ENCODE data around the gene LRRFIP1. TPM values are rescaled to one million over a fixed set of nuclear protein-coding genes. Genes with fewer than 3 reads are reported as not detected.

Gene LRRFIP1
- total and polyA plus RNA-seq, 10 of the 15 experiments (the other 5 are each of a cell fraction or from before 2014, with no cell fraction given), result 36.2 to 120 (median 74.3) TPM

- ATAC-seq (no peak), DNase-seq (ENCODE audit: low read depth, low spot score) (no peak), FAIRE-seq (no peak)
- intact Hi-C loops (cut with micrococcal nuclease; ENCODE audit: unreplicated experiment) (loop anchor here (10.0 kb wide), 1 partner anchor 228 kb away; no protein-coding TSS in a partner anchor), in situ Hi-C loops (cut with MboI) (loop anchor here (5.0 to 10.0 kb wide), 2 partner anchors 71 to 158 kb away; no protein-coding TSS in a partner anchor)
- no peak overlapping the region for H3K4me2 ChIP-seq (ENCODE audit: control insufficient read depth, insufficient read depth)
- H3K36me3 ChIP-seq (ENCODE audit: control insufficient read depth in 2 of 2, insufficient read depth in 2 of 2, low read length in 1 of 2), result peaks cover 2 to 19% of the 10 kb centered on the region in 2 experiments; a peak in 3 of 4 replicates
- no peak overlapping the region for H2AFZ ChIP-seq (ENCODE audit: control insufficient read depth, low read depth, low read length)
- WGBS (ENCODE audit: insufficient coverage, insufficient replicate concordance, low lambda C conversion rate, missing lambda C conversion rate), result 82% methylated on average over 6 of the region's 6 CpGs
- no peaks in the 10 kb centered on the region for H3K4me1 ChIP-seq (ENCODE audit: control insufficient read depth, insufficient read depth, low read length)
- ChIA-PET CTCF (interaction anchor here (0.6 to 9.2 kb wide), 6 partner anchors 34 to 1230 kb away, joined by 3 to 209 read pairs (median 6); no protein-coding TSS in a partner anchor), RAD21 (ENCODE audit: unreplicated experiment) (interaction anchor here (0.7 to 6.1 kb wide), 6 partner anchors 13 to 185 kb away, joined by 3 to 114 read pairs (median 6); no protein-coding TSS in a partner anchor), POLR2A (interaction anchor here (0.6 to 1.1 kb wide), 2 partner anchors 73 to 147 kb away, joined by 3 read pairs; no protein-coding TSS in a partner anchor), SMC1A (ENCODE audit: uncharacterized antibody, unreplicated experiment) (interaction anchor here (0.6 to 7.6 kb wide), 5 partner anchors 10 to 272 kb away, joined by 3 to 151 read pairs (median 3); no protein-coding TSS in a partner anchor)
- no peak overlapping the region for H3K4me3 ChIP-seq
- H3K9me3 ChIP-seq (replicated peaks; ENCODE audit: control insufficient read depth, insufficient read depth, low read length), result peaks cover 2% of the 10 kb centered on the region; the same call in 2 of the 3 replicates
- no peaks in the 10 kb centered on the region for H3K27me3 ChIP-seq (replicated peaks in 1 of 2; ENCODE audit: control insufficient read depth in 2 of 2, insufficient read depth in 2 of 2, low read length in 1 of 2)
- H3K9ac ChIP-seq (ENCODE audit: control insufficient read depth, insufficient read depth, low read length), result no peak overlapping the region
- no TSS peak for BruUV-seq (replicated peaks)
- peaks cover 4% of the 10 kb centered on the region; the same call in 1 of the 2 replicates for H4K20me1 ChIP-seq (ENCODE audit: control insufficient read depth, insufficient read depth)
- TF ChIP-seq EZH2 (IDR thresholded peaks at IDR 0.05; ENCODE audit: borderline replicate concordance, control insufficient read depth, low read depth, low read length) (no peak), PAX8 (IDR thresholded peaks at IDR 0.05) (no peak), RELB (IDR thresholded peaks at IDR 0.05; ENCODE audit: low read depth) (no peak), SUZ12 (IDR thresholded peaks at IDR 0.05; ENCODE audit: unreplicated experiment) (no peak), USF2 (IDR thresholded peaks at IDR 0.05; ENCODE audit: borderline replicate concordance, low read depth, low read length) (no peak), BRCA1 (IDR thresholded peaks at IDR 0.05; ENCODE audit: low read depth, low read length) (no peak)
- H3K27ac ChIP-seq (ENCODE audit: control insufficient read depth, insufficient read depth), result no peak overlapping the region
- peaks cover 14% of the 10 kb centered on the region for H3K79me2 ChIP-seq (ENCODE audit: control insufficient read depth, insufficient read depth, low read length)
Measured at GRCh38 chr2:237743024-237743423, 115.6 kb downstream of the LRRFIP1 start.

Data from GM12878 (cell line).